Measurements from ENCODE around the gene GTF3A. TPM values are rescaled to one million over a fixed set of nuclear protein-coding genes. Genes with fewer than 3 reads are reported as not detected.

Gene GTF3A
- total RNA-seq, 6 experiments from 2014 or later = 50.2 to 216 (median 64.9) TPM

DNA sequence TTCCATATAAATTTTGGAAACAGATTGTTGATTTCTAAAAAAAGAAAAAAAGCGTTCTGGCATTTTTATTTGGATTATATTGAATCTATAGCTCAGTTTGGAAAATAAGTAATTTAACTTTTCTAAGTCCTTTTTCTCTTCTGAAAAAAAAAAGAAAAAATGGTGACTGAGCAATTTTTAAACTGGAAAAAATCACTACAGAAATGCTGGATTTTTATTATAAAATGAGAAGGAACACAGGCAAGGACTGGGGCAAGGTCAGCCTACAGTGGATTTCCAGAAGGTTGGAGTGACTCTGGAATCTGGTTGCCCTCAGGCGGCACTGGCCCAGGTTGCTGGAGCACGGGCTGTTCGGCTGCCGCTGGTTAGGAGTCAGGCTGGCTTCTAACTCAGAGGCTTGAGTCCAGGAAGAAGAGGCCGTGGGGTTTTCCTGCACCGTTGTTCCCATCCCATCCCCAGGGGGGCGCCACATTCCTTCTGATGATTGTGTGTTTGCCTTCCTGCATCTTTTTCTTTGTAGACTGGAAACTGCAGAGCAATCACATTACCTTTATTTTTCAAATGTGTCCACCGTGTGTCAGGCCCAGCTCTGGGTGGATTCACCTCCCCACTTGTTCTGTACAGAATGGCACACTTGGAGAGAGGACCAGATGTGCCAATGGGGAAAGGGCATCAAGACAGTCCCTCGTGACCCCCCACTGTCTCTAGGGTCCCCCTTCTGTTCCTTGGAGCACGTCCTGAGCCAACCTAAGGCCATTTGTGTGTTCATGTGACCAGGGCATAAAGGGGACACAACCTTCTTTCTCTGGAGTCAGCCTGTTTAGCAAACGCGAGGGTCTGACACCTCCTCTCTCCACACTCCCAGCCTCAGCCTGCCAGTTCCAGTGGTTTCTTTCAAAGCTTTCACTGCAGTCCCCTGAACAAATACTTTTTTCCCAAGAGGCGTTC, 44.5 kb upstream of the GTF3A start:
- 34% methylated on average over 12 of the region's 14 CpGs for WGBS (ENCODE audit: insufficient coverage, low coverage, low lambda C conversion rate, missing lambda C conversion rate)
- DNase-seq (peak; percentile 65 to 86 (median 86)), ATAC-seq (peak; percentile 88 to 95 (median 94))
- H3K36me3 ChIP-seq = no peaks in the 10 kb centered on the region
- intact Hi-C loops (cut with DNase I) = no loop called here
- H3K27me3 ChIP-seq = no peaks in the 10 kb centered on the region
- peak overlapping the region in 2 of 3 donors; percentile 1 to 41 for H3K27ac ChIP-seq
- TF ChIP-seq POLR2A (IDR thresholded peaks at IDR 0.05) (no peak), CTCF (IDR thresholded peaks at IDR 0.05) (peak; percentile 58 to 83 (median 80))
- H3K9me3 ChIP-seq = no peaks in the 10 kb centered on the region
- H3K4me3 ChIP-seq = no peak overlapping the region
- peaks cover 0 to 17% (median 5%) of the 10 kb centered on the region in 4 donors for H3K4me1 ChIP-seq

GRCh38 chr13:27381601-27382000, 42.8 kb upstream of the GTF3A start:
- peaks cover 0 to 11% (median 4%) of the 10 kb centered on the region in 4 donors for H3K4me1 ChIP-seq
- intact Hi-C loops (cut with DNase I) = no loop called here
- ATAC-seq (no peak), DNase-seq (no peak)
- no peak overlapping the region for H3K27ac ChIP-seq
- TF ChIP-seq CTCF (IDR thresholded peaks at IDR 0.05) (no peak), POLR2A (IDR thresholded peaks at IDR 0.05) (no peak)
- WGBS (ENCODE audit: insufficient coverage, low coverage, low lambda C conversion rate, missing lambda C conversion rate) = 78% methylated on average over 4 of the region's 17 CpGs
- H3K36me3 ChIP-seq = no peaks in the 10 kb centered on the region
- H3K27me3 ChIP-seq = no peaks in the 10 kb centered on the region
- H3K4me3 ChIP-seq = no peak overlapping the region
- no peaks in the 10 kb centered on the region for H3K9me3 ChIP-seq

GRCh38 chr13:27383104-27383921, 41.1 kb upstream of the GTF3A start:
- intact Hi-C loops (cut with DNase I) = no loop called here
- TF ChIP-seq CTCF (IDR thresholded peaks at IDR 0.05) = no peak
- no peak for TF ChIP-seq POLR2A (IDR thresholded peaks at IDR 0.05)
- 89% methylated on average over 8 of the region's 22 CpGs for WGBS (ENCODE audit: insufficient coverage, low coverage, low lambda C conversion rate, missing lambda C conversion rate)
- DNase-seq (no peak), ATAC-seq (no peak)
- no peaks in the 10 kb centered on the region for H3K27me3 ChIP-seq
- H3K4me1 ChIP-seq = peaks cover 0 to 11% (median 4%) of the 10 kb centered on the region in 4 donors
- no peak overlapping the region for H3K27ac ChIP-seq
- H3K4me3 ChIP-seq = no peak overlapping the region
- H3K9me3 ChIP-seq = no peaks in the 10 kb centered on the region
- no peaks in the 10 kb centered on the region for H3K36me3 ChIP-seq

- Histone ChIP-seq H3K27ac (no peak overlapping the region), H3K9me3 (no peaks in the 10 kb centered on the region), H3K4me3 (no peak overlapping the region), H3K36me3 (no peaks in the 10 kb centered on the region), H3K4me1 (peaks cover 0 to 6% (median 3%) of the 10 kb centered on the region in 4 donors), H3K27me3 (no peaks in the 10 kb centered on the region)
- no peak for TF ChIP-seq CTCF (IDR thresholded peaks at IDR 0.05)
- no peak for TF ChIP-seq POLR2A (IDR thresholded peaks at IDR 0.05)
- DNase-seq = no peak
- intact Hi-C loops (cut with DNase I) = no loop called here
- 86% methylated on average over 4 of the region's 4 CpGs for WGBS (ENCODE audit: insufficient coverage, low coverage, low lambda C conversion rate, missing lambda C conversion rate)
- no peak for ATAC-seq
These were observed 40.1 kb upstream of the GTF3A start for GRCh38 chr13:27384285-27384684.

All from right lobe of liver (tissue), 6 donors.